Parathyroid adenoma (tissue), 2 donors: ENCODE results near the gene MBP.
A peak's percentile ranks its signal among the peaks of the same experiment; 100 is the strongest.

ENCODE experiments used
- H2AFZ ChIP-seq: fragments of 300-600 bp; sonication (generic); one replicate; pipeline ENCODE4 v1.7.0; 2017; ENCODE audit warnings: antibody characterized with exemption, mild to moderate bottlenecking
- H3K27ac ChIP-seq: fragments of 300-600 bp; sonication (generic); one replicate; pipeline ENCODE4 v1.7.0; 2017
- H3K27me3 ChIP-seq: fragments of 300-600 bp; sonication (generic); one replicate; pipeline ENCODE4 v1.7.0; 2017; ENCODE audit warnings: low read length; ENCODE audit not compliant: control insufficient read depth, insufficient read depth
- H3K36me3 ChIP-seq: fragments of 300-600 bp; sonication (generic); one replicate; pipeline ENCODE4 v1.7.0; 2017; ENCODE audit warnings: low read length; ENCODE audit not compliant: control insufficient read depth, insufficient read depth
- H3K4me1 ChIP-seq: fragments of 300-600 bp; sonication (generic); one replicate; pipeline ENCODE4 v1.7.0; 2017; ENCODE audit warnings: control low read depth
- H3K4me2 ChIP-seq: fragments of 300-600 bp; sonication (generic); one replicate; pipeline ENCODE4 v1.7.0; 2017; ENCODE audit warnings: low read length
- H3K4me3 ChIP-seq: fragments of 300-600 bp; sonication (generic); one replicate; pipeline ENCODE4 v1.7.0; 2017; ENCODE audit warnings: low read depth, low read length
- H3K79me2 ChIP-seq: fragments of 300-600 bp; sonication (generic); one replicate; pipeline ENCODE4 v1.7.0; 2017; ENCODE audit warnings: control low read depth
- H3K9ac ChIP-seq: fragments of 300-600 bp; sonication (generic); one replicate; pipeline ENCODE4 v1.7.0; 2017; ENCODE audit warnings: mild to moderate bottlenecking
- H3K9me3 ChIP-seq: fragments of 300-600 bp; sonication (generic); one replicate; pipeline ENCODE4 v1.7.0; 2017; ENCODE audit warnings: low read length; ENCODE audit not compliant: control insufficient read depth
- CTCF ChIP-seq: fragments of 300-600 bp; sonication (generic); IDR thresholded peaks from one replicate; pipeline ENCODE4 v1.7.0; 2017; ENCODE audit warnings: antibody characterized with exemption, mild to moderate bottlenecking
- donor health status: primary hyperparathyroidism.

The MBP gene

DNA sequence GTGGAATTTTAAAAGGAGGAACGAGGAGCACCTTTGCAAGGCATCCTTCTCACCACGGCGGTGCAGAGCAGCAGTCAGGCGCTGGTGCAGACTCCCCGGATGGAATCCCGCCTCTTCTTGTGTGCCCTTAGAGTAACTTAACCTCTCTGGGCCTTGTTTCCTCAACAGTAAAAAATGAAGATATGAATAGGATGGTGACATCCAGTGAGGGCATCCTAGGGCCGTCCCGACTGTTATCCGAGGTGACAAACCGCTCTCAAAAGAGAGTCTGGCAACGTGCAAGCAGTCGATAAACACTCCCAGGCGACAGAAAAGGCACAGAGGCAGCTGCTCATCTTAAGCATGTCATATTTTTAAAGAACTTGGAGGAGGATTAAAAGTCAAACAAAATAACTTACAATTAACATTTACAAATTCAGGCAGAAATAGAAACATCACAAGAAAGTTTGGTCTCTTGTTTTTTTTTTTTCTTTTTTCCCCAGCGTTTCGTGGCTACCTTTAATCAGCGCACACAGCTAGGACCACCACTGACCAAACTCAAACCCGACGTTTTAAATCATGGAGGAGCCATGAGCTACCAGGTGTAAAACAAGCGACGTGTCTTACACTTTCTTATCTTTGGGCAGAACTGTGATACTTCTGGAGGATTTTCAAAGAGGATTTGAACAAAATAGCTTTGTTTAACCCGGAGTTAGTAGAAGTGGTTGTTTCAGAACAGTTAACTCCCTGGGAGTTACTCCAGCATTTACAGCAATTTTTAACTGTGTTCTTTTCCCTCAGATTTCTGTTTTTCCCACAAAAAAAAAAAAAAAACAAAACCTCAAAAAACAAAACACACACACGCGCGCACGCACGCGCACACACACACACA is 2.1 kb downstream of the MBP start:
- no peaks in the 10 kb centered on the region for H3K36me3 ChIP-seq
- peaks cover 40% of the 10 kb centered on the region for H3K79me2 ChIP-seq
- H3K9me3 ChIP-seq: no peaks in the 10 kb centered on the region
- no peaks in the 10 kb centered on the region for H3K27me3 ChIP-seq
- TF ChIP-seq CTCF: no peak
- no peak overlapping the region for H2AFZ ChIP-seq
- H3K4me1 ChIP-seq: peaks cover 49% of the 10 kb centered on the region
- H3K4me2 ChIP-seq: peak overlapping the region; percentile 97
- peak overlapping the region; percentile 89 for H3K4me3 ChIP-seq
- peak overlapping the region; percentile 96 for H3K9ac ChIP-seq
- peak overlapping the region; percentile 98 for H3K27ac ChIP-seq

- TF ChIP-seq CTCF: no peak
- no peaks in the 10 kb centered on the region for H3K9me3 ChIP-seq
- peaks cover 49% of the 10 kb centered on the region for H3K79me2 ChIP-seq
- no peaks in the 10 kb centered on the region for H3K36me3 ChIP-seq
- no peak overlapping the region for H3K9ac ChIP-seq
- H2AFZ ChIP-seq: no peak overlapping the region
- peak overlapping the region; percentile 13 for H3K4me2 ChIP-seq
- no peaks in the 10 kb centered on the region for H3K27me3 ChIP-seq
- H3K4me3 ChIP-seq: peak overlapping the region; percentile 21
- H3K4me1 ChIP-seq: peaks cover 55% of the 10 kb centered on the region
- H3K27ac ChIP-seq: peak overlapping the region; percentile 73
Measured at GRCh38 chr18:77129150-77129551, 3.4 kb downstream of the MBP start.

DNA sequence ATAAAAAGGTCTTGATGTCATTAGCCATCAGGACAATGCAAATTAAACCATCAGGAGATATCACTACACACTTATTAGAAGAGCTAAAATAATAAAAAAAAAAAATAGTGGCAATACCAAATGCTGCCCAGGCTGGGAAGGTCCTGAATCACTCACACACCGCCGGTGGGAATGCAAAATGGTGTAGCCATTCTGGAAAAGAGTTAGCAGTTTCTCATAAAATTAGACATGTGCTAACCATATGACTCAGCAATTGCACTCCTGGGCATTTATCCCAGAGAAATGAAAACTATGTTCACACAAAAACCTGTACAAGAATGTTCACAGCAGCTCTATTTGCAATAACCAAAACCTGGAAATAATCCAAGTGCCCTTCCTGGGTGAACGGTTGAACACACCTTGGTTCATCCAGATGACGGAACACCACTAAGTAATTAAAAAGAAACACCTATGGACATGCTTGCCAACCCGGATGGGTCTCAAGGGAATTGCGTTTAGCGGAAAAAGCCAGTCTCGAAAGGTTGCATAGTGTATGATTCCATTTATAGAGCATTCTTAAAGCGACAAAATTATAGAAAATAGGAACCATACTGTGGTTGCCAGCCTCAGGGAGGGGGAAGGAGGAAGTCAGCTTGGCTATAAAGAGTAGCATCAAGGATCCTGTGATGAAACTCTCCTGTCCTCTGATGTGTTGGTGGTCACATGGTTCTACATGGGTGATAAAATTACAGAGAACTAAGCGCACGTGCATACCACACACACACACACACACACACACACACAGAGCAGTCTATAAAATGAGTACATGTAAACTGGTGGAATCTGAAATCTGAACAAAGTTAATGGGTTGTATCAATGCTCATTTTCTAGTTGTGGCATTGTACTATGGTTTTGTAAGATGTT is 4.6 kb downstream of the MBP start:
- Histone ChIP-seq H3K79me2 (peaks cover 61% of the 10 kb centered on the region), H3K36me3 (no peaks in the 10 kb centered on the region), H3K4me1 (peaks cover 55% of the 10 kb centered on the region), H3K4me2 (peak overlapping the region; percentile 35), H2AFZ (no peak overlapping the region), H3K9ac (no peak overlapping the region), H3K27me3 (no peaks in the 10 kb centered on the region), H3K27ac (peak overlapping the region; percentile 73), H3K4me3 (no peak overlapping the region), H3K9me3 (no peaks in the 10 kb centered on the region)
- TF ChIP-seq CTCF: no peak

DNA sequence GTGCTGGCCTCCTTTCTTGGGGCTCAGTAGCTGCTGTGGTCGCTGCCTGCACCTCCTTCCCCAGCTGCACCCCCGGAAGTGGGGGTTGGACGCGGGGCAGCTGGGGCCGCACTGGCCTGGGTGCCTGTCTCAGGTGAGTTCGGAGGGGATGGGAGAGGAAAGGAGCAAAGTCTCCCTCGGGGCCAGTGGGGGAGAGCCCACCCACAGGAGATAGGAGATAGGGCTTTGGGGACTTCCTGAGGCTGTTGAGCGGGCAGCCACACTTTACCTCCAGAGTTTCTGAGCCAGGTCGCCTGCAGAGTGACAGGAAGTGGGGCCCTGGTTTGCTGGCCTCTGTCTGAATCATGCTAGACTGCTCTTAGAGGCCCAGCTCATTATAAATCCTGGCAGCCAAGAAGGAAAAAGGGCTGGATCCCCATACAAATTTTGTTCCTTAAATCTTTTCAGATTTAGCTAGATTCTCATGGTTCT is 8.1 kb downstream of the MBP start:
- no peak overlapping the region for H3K9ac ChIP-seq
- no peak overlapping the region for H2AFZ ChIP-seq
- H3K27ac ChIP-seq: peak overlapping the region; percentile 52
- no peaks in the 10 kb centered on the region for H3K9me3 ChIP-seq
- H3K36me3 ChIP-seq: no peaks in the 10 kb centered on the region
- no peak for TF ChIP-seq CTCF
- H3K79me2 ChIP-seq: peaks cover 74% of the 10 kb centered on the region
- no peak overlapping the region for H3K4me2 ChIP-seq
- H3K4me3 ChIP-seq: no peak overlapping the region
- no peaks in the 10 kb centered on the region for H3K27me3 ChIP-seq
- peaks cover 52% of the 10 kb centered on the region for H3K4me1 ChIP-seq
